ENCODE results near the gene CCND3. TPM values are rescaled to one million over a fixed set of nuclear protein-coding genes. Genes with fewer than 3 reads are reported as not detected.
"Not testable (repeated sequence)": the region's sequence is repeated elsewhere in the genome, so short reads cannot be mapped to it uniquely, and the experiment has no call there.

Gene CCND3
- total RNA-seq, 1 donor from 2014 or later = 91.2 TPM

- Mint-ChIP-seq H3K36me3 (ENCODE audit: unreplicated experiment) (peaks cover 10% of the 10 kb centered on the region), H3K4me3 (ENCODE audit: unreplicated experiment) (no peak overlapping the region), H3K27me3 (ENCODE audit: unreplicated experiment) (peaks cover 2% of the 10 kb centered on the region), H3K9me3 (ENCODE audit: unreplicated experiment) (no peaks in the 10 kb centered on the region), H3K27ac (ENCODE audit: unreplicated experiment) (no peak overlapping the region), H3K4me1 (ENCODE audit: unreplicated experiment) (no peaks in the 10 kb centered on the region)
- DNase-seq (ENCODE audit: extremely low spot score, unreplicated experiment) = no peak
- no peak for TF ChIP-seq CTCF (IDR thresholded peaks at IDR 0.05)
Measured at GRCh38 chr6:41947581-41948220, 6.1 kb upstream of the CCND3 start.

GRCh38 chr6:41943456-41943855 is 1.8 kb upstream of the CCND3 start:
- Mint-ChIP-seq H3K27ac (ENCODE audit: unreplicated experiment) (no peak overlapping the region), H3K4me3 (ENCODE audit: unreplicated experiment) (no peak overlapping the region)
- TF ChIP-seq CTCF (IDR thresholded peaks at IDR 0.05) = no peak

GRCh38 chr6:41942882-41943281 is 1.3 kb upstream of the CCND3 start:
- DNase-seq (ENCODE audit: extremely low spot score, unreplicated experiment); H3K9me3 Mint-ChIP-seq (ENCODE audit: unreplicated experiment); H3K4me3 Mint-ChIP-seq (ENCODE audit: unreplicated experiment); H3K27ac Mint-ChIP-seq (ENCODE audit: unreplicated experiment); H3K27me3 Mint-ChIP-seq (ENCODE audit: unreplicated experiment); H3K36me3 Mint-ChIP-seq (ENCODE audit: unreplicated experiment): not testable (repeated sequence)
- peaks cover 32% of the 10 kb centered on the region for H3K4me1 Mint-ChIP-seq (ENCODE audit: unreplicated experiment)

More at GRCh38 chr6:41943456-41943855, 1.8 kb upstream of the CCND3 start:
- Mint-ChIP-seq H3K27me3 (ENCODE audit: unreplicated experiment) (peaks cover 2% of the 10 kb centered on the region), H3K4me1 (ENCODE audit: unreplicated experiment) (peaks cover 28% of the 10 kb centered on the region), H3K36me3 (ENCODE audit: unreplicated experiment) (peaks cover 7% of the 10 kb centered on the region), H3K9me3 (ENCODE audit: unreplicated experiment) (no peaks in the 10 kb centered on the region)
- no peak for DNase-seq (ENCODE audit: extremely low spot score, unreplicated experiment)

- Mint-ChIP-seq H3K4me1 (ENCODE audit: unreplicated experiment) (peaks cover 32% of the 10 kb centered on the region), H3K27me3 (ENCODE audit: unreplicated experiment) (no peaks in the 10 kb centered on the region), H3K36me3 (ENCODE audit: unreplicated experiment) (peaks cover under 1% of the 10 kb centered on the region), H3K9me3 (ENCODE audit: unreplicated experiment) (no peaks in the 10 kb centered on the region), H3K27ac (ENCODE audit: unreplicated experiment) (peak overlapping the region; percentile 72), H3K4me3 (ENCODE audit: unreplicated experiment) (peak overlapping the region; percentile 75)
- DNase-seq (ENCODE audit: extremely low spot score, unreplicated experiment) = no peak
- TF ChIP-seq CTCF (IDR thresholded peaks at IDR 0.05) = no peak
Measured at GRCh38 chr6:41942067-41942851, 651 bp upstream of the CCND3 start.

- DNase-seq (ENCODE audit: extremely low spot score, unreplicated experiment) = no peak
- TF ChIP-seq CTCF (IDR thresholded peaks at IDR 0.05) = peak; percentile 5
- H3K4me3 Mint-ChIP-seq (ENCODE audit: unreplicated experiment) = peak overlapping the region; percentile 81
- H3K27ac Mint-ChIP-seq (ENCODE audit: unreplicated experiment) = peak overlapping the region; percentile 51
- H3K27me3 Mint-ChIP-seq (ENCODE audit: unreplicated experiment) = no peaks in the 10 kb centered on the region
- no peaks in the 10 kb centered on the region for H3K9me3 Mint-ChIP-seq (ENCODE audit: unreplicated experiment)
- H3K36me3 Mint-ChIP-seq (ENCODE audit: unreplicated experiment) = peaks cover 3% of the 10 kb centered on the region
- peaks cover 37% of the 10 kb centered on the region for H3K4me1 Mint-ChIP-seq (ENCODE audit: unreplicated experiment)
Measured at GRCh38 chr6:41940759-41941279, 789 bp downstream of the CCND3 start.
